Measurements from ENCODE around the gene KCTD19.

Gene KCTD19

DNA sequence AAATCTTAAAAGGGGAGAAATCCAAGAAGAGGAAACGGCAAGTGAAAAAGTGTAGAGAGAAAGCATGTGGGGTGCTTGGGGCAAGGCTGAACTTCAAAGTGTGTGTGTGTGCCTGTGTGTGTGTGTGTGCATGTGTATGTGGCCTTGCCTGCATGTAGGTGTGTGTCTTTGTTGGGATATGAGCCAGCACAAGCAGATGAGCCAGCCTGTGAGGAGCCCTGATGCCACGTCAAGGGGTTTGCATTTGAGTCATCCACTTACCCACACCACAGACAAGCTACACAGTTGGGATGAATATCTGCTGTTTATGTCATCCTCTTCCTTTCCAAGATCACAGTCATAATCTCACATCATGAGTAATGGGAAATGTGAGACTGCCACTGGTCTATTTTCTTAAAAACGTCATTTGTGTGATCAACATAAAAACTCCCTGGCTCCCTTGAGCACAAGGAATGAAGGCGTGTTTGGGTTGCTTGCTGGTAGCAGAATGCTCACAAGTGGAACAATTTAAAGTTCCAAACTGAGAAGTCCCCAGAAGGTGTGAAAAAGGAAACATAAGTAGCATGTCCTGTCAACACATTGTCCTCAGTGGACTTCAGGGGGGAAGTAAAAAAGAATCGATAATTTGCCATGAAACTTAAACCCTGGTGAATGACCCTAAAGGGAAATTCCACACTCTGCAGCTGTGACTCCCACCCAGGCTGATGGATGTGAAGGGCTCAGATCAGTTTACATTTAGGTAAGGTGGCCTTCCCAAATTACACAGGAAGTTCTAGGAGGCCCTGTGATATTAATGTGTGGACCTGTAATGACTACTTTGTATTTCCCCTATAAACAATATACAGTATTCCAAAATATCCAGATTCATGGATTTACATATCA lies 14.7 kb downstream of the KCTD19 start:
- no peak for TF ChIP-seq GLIS3 (CRISPR knock-in tag; IDR thresholded peaks at IDR 0.05)
- TF ChIP-seq ZFP3 (CRISPR knock-in tag; IDR thresholded peaks at IDR 0.05), result 0 out of 2 replicates have a peak, but pooled peaks have one; percentile 32
- TF ChIP-seq SNAI2 (CRISPR knock-in tag; IDR thresholded peaks at IDR 0.05), result no peak
- ATAC-seq, result peak; percentile 98

GRCh38 chr16:67310561-67310960 lies 16.0 kb downstream of the KCTD19 start:
- no peak for TF ChIP-seq ZFP30 (CRISPR knock-in tag; IDR thresholded peaks at IDR 0.05)
- TF ChIP-seq RARB (CRISPR knock-in tag; IDR thresholded peaks at IDR 0.05), result no peak
- TF ChIP-seq, protein P1, sequence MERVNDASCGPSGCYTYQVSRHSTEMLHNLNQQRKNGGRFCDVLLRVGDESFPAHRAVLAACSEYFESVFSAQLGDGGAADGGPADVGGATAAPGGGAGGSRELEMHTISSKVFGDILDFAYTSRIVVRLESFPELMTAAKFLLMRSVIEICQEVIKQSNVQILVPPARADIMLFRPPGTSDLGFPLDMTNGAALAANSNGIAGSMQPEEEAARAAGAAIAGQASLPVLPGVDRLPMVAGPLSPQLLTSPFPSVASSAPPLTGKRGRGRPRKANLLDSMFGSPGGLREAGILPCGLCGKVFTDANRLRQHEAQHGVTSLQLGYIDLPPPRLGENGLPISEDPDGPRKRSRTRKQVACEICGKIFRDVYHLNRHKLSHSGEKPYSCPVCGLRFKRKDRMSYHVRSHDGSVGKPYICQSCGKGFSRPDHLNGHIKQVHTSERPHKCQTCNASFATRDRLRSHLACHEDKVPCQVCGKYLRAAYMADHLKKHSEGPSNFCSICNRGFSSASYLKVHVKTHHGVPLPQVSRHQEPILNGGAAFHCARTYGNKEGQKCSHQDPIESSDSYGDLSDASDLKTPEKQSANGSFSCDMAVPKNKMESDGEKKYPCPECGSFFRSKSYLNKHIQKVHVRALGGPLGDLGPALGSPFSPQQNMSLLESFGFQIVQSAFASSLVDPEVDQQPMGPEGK (CRISPR knock-in tag; IDR thresholded peaks at IDR 0.05; ENCODE audit: borderline replicate concordance), result no peak
- TF ChIP-seq ZNF565 (CRISPR knock-in tag; conservative IDR thresholded peaks at IDR 0.05; ENCODE audit: low read depth), result no peak
- no peak for TF ChIP-seq ESRRG (CRISPR knock-in tag; IDR thresholded peaks at IDR 0.05)
- TF ChIP-seq GLIS3 (CRISPR knock-in tag; IDR thresholded peaks at IDR 0.05), result no peak
- TF ChIP-seq CSRNP3 (CRISPR knock-in tag; IDR thresholded peaks at IDR 0.05), result no peak
- no peak for TF ChIP-seq CSDC2 (CRISPR knock-in tag; IDR thresholded peaks at IDR 0.05)
- TF ChIP-seq TCF4 (CRISPR knock-in tag; IDR thresholded peaks at IDR 0.05; ENCODE audit: borderline replicate concordance), result no peak
- TF ChIP-seq ZNF8 (CRISPR knock-in tag; IDR thresholded peaks at IDR 0.05), result no peak
- TF ChIP-seq ZFP3 (CRISPR knock-in tag; IDR thresholded peaks at IDR 0.05), result no peak
- no peak for TF ChIP-seq PPARA (CRISPR knock-in tag; IDR thresholded peaks at IDR 0.05; ENCODE audit: borderline replicate concordance)
- TF ChIP-seq OSR1 (CRISPR knock-in tag; IDR thresholded peaks at IDR 0.05), result no peak
- TF ChIP-seq ZNF70 (CRISPR knock-in tag; IDR thresholded peaks at IDR 0.05), result no peak
- TF ChIP-seq, protein P2, sequence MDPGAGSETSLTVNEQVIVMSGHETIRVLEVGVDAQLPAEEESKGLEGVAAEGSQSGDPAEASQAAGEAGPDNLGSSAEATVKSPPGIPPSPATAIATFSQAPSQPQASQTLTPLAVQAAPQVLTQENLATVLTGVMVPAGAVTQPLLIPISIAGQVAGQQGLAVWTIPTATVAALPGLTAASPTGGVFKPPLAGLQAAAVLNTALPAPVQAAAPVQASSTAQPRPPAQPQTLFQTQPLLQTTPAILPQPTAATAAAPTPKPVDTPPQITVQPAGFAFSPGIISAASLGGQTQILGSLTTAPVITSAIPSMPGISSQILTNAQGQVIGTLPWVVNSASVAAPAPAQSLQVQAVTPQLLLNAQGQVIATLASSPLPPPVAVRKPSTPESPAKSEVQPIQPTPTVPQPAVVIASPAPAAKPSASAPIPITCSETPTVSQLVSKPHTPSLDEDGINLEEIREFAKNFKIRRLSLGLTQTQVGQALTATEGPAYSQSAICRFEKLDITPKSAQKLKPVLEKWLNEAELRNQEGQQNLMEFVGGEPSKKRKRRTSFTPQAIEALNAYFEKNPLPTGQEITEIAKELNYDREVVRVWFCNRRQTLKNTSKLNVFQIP (CRISPR knock-in tag; IDR thresholded peaks at IDR 0.05; ENCODE audit: borderline replicate concordance, low read depth), result no peak
- TF ChIP-seq TOX (CRISPR knock-in tag; IDR thresholded peaks at IDR 0.05; ENCODE audit: borderline replicate concordance), result no peak
- TF ChIP-seq BACH2 (CRISPR knock-in tag; IDR thresholded peaks at IDR 0.05; ENCODE audit: borderline replicate concordance), result no peak
- TF ChIP-seq ZC3H10 (CRISPR knock-in tag; IDR thresholded peaks at IDR 0.05), result no peak
- TF ChIP-seq CREB5 (CRISPR knock-in tag; IDR thresholded peaks at IDR 0.05; ENCODE audit: low read depth), result no peak
- no peak for TF ChIP-seq ARNTL (CRISPR knock-in tag; IDR thresholded peaks at IDR 0.05; ENCODE audit: borderline replicate concordance, low read depth)
- ATAC-seq, result no peak

- TF ChIP-seq RARB (CRISPR knock-in tag; IDR thresholded peaks at IDR 0.05), result no peak
- TF ChIP-seq CSRNP3 (CRISPR knock-in tag; IDR thresholded peaks at IDR 0.05), result no peak
- TF ChIP-seq TSHZ2 (CRISPR knock-in tag; IDR thresholded peaks at IDR 0.05), result no peak
- TF ChIP-seq PPARA (CRISPR knock-in tag; IDR thresholded peaks at IDR 0.05; ENCODE audit: borderline replicate concordance), result no peak
- no peak for TF ChIP-seq ISL1 (CRISPR knock-in tag; IDR thresholded peaks at IDR 0.05)
- TF ChIP-seq TCF4 (CRISPR knock-in tag; IDR thresholded peaks at IDR 0.05; ENCODE audit: borderline replicate concordance), result no peak
- no peak for TF ChIP-seq ZFP30 (CRISPR knock-in tag; IDR thresholded peaks at IDR 0.05)
- no peak for TF ChIP-seq GLIS3 (CRISPR knock-in tag; IDR thresholded peaks at IDR 0.05)
- no peak for TF ChIP-seq ZNF565 (CRISPR knock-in tag; conservative IDR thresholded peaks at IDR 0.05; ENCODE audit: low read depth)
- no peak for TF ChIP-seq ZNF70 (CRISPR knock-in tag; IDR thresholded peaks at IDR 0.05)
- ATAC-seq, result no peak
Measured at GRCh38 chr16:67305216-67306071, 21.1 kb downstream of the KCTD19 start.

Data from SK-N-SH treated with all-trans-retinoic acid at 6 μM for 48 hours (cell line).